ENCODE measurements around the gene WRAP53. TPM values are rescaled to one million over a fixed set of nuclear protein-coding genes. Genes with fewer than 3 reads are reported as not detected.

The WRAP53 gene
- total RNA-seq, 2 experiments from 2014 or later: 24.8 to 30.7 TPM

GRCh38 chr17:7747635-7748071 lies 59.4 kb downstream of the WRAP53 start:
- Histone ChIP-seq H3K36me3 (ENCODE audit: insufficient read depth, low read length) (no peaks in the 10 kb centered on the region), H3K79me2 (ENCODE audit: insufficient read depth, low read depth, low read length) (no peaks in the 10 kb centered on the region), H3K4me3 (ENCODE audit: low read depth, low read length, poor library complexity, severe bottlenecking) (no peak overlapping the region), H3K9me2 (ENCODE audit: insufficient read depth, low read length) (no peaks in the 10 kb centered on the region), H2AFZ (ENCODE audit: low read length) (no peak overlapping the region), H3K4me1 (ENCODE audit: insufficient read depth, low read length, poor library complexity, severe bottlenecking) (no peaks in the 10 kb centered on the region), H3K9me3 (ENCODE audit: low read length) (no peaks in the 10 kb centered on the region), H3K4me2 (ENCODE audit: low read length) (no peak overlapping the region), H4K20me1 (ENCODE audit: insufficient read depth, low read length) (no peaks in the 10 kb centered on the region), H3K27ac (ENCODE audit: low read depth, low read length, poor library complexity, severe bottlenecking) (no peak overlapping the region)
- intact Hi-C loops (cut with micrococcal nuclease; ENCODE audit: unreplicated experiment): loop anchor here (10.0 kb wide), 1 partner anchor 67 kb away; no protein-coding TSS in a partner anchor
- TF ChIP-seq EZH2phosphoT487 (IDR thresholded peaks at IDR 0.05; ENCODE audit: borderline replicate concordance, low read depth, low read length) (no peak), CTCF (conservative IDR thresholded peaks at IDR 0.05; ENCODE audit: low read length) (no peak)
- no peak for DNase-seq (ENCODE audit: low spot score)
- ChIA-PET POLR2A (interaction anchor here (0.5 kb wide), 1 partner anchor 189 kb away, joined by 3 read pairs; the partner anchor contains the start of gene TNFSF13), CTCF (ENCODE audit: unreplicated experiment) (no interaction called here)
- no TSS peak for BruUV-seq (replicated peaks)

- Histone ChIP-seq H3K9me3 (ENCODE audit: low read length) (no peaks in the 10 kb centered on the region), H3K4me1 (ENCODE audit: insufficient read depth, low read length, poor library complexity, severe bottlenecking) (no peaks in the 10 kb centered on the region), H3K79me2 (ENCODE audit: insufficient read depth, low read depth, low read length) (no peaks in the 10 kb centered on the region), H3K9me2 (ENCODE audit: insufficient read depth, low read length) (no peaks in the 10 kb centered on the region), H3K4me3 (ENCODE audit: low read depth, low read length, poor library complexity, severe bottlenecking) (no peak overlapping the region), H2AFZ (ENCODE audit: low read length) (no peak overlapping the region), H4K20me1 (ENCODE audit: insufficient read depth, low read length) (no peaks in the 10 kb centered on the region), H3K27ac (ENCODE audit: low read depth, low read length, poor library complexity, severe bottlenecking) (no peak overlapping the region), H3K4me2 (ENCODE audit: low read length) (no peak overlapping the region), H3K36me3 (ENCODE audit: insufficient read depth, low read length) (no peaks in the 10 kb centered on the region)
- DNase-seq (ENCODE audit: low spot score): no peak
- no peak for TF ChIP-seq EZH2phosphoT487 (IDR thresholded peaks at IDR 0.05; ENCODE audit: borderline replicate concordance, low read depth, low read length)
- TF ChIP-seq CTCF (conservative IDR thresholded peaks at IDR 0.05; ENCODE audit: low read length): no peak
- intact Hi-C loops (cut with micrococcal nuclease; ENCODE audit: unreplicated experiment): loop anchor here (10.0 kb wide), 1 partner anchor 67 kb away; no protein-coding TSS in a partner anchor
- ChIA-PET CTCF (ENCODE audit: unreplicated experiment) (interaction anchor here (0.6 kb wide), 1 partner anchor 16 kb away, joined by 3 read pairs; no protein-coding TSS in a partner anchor), POLR2A (no interaction called here)
- BruUV-seq (replicated peaks): no TSS peak
Measured at GRCh38 chr17:7748076-7748775, 59.9 kb downstream of the WRAP53 start.

- intact Hi-C loops (cut with micrococcal nuclease; ENCODE audit: unreplicated experiment): no loop called here
- no TSS peak for BruUV-seq (replicated peaks)
- no peak overlapping the region for H3K4me2 ChIP-seq (ENCODE audit: low read length)
- no peaks in the 10 kb centered on the region for H3K9me2 ChIP-seq (ENCODE audit: insufficient read depth, low read length)
- TF ChIP-seq EZH2phosphoT487 (IDR thresholded peaks at IDR 0.05; ENCODE audit: borderline replicate concordance, low read depth, low read length) (no peak), CTCF (conservative IDR thresholded peaks at IDR 0.05; ENCODE audit: low read length) (no peak)
- no peaks in the 10 kb centered on the region for H3K79me2 ChIP-seq (ENCODE audit: insufficient read depth, low read depth, low read length)
- no peak overlapping the region for H3K27ac ChIP-seq (ENCODE audit: low read depth, low read length, poor library complexity, severe bottlenecking)
- ChIA-PET POLR2A (interaction anchor here (0.6 kb wide), 1 partner anchor 15 kb away, joined by 3 read pairs; no protein-coding TSS in a partner anchor), CTCF (ENCODE audit: unreplicated experiment) (no interaction called here)
- no peak for DNase-seq (ENCODE audit: low spot score)
- H3K4me3 ChIP-seq (ENCODE audit: low read depth, low read length, poor library complexity, severe bottlenecking): no peak overlapping the region
- H3K36me3 ChIP-seq (ENCODE audit: insufficient read depth, low read length): no peaks in the 10 kb centered on the region
- H3K9me3 ChIP-seq (ENCODE audit: low read length): no peaks in the 10 kb centered on the region
- H3K4me1 ChIP-seq (ENCODE audit: insufficient read depth, low read length, poor library complexity, severe bottlenecking): no peaks in the 10 kb centered on the region
- H2AFZ ChIP-seq (ENCODE audit: low read length): no peak overlapping the region
- H4K20me1 ChIP-seq (ENCODE audit: insufficient read depth, low read length): no peaks in the 10 kb centered on the region
Measured at GRCh38 chr17:7750321-7750821, 62.1 kb downstream of the WRAP53 start.
